GM06990 (cell line): ENCODE measurements around the gene FXYD6.

ENCODE experiments used
- DNase-seq: peaks from one replicate; pipeline ENCODE4 v3.0.0-alpha.2; 2011; ENCODE audit not compliant: insufficient read length; ENCODE audit errors: extremely low read depth
- H3K27me3 ChIP-seq: replicated peaks from 2 replicates; pipeline ENCODE4 v1.6.0; 2011; ENCODE audit warnings: low read length; ENCODE audit not compliant: control insufficient read depth, insufficient read depth
- H3K36me3 ChIP-seq: 2 replicates; pipeline ENCODE4 v1.5.1; 2011; ENCODE audit warnings: low read length; ENCODE audit not compliant: control insufficient read depth, insufficient read depth
- H3K4me3 ChIP-seq: replicated peaks from 2 replicates; pipeline ENCODE4 v1.5.1; 2011; ENCODE audit warnings: low read depth, mild to moderate bottlenecking, control low read depth, low read length
- TF ChIP-seq, protein P1 (sequence below): IDR thresholded peaks from 2 replicates; pipeline ENCODE4 v1.5.1; 2011; ENCODE audit warnings: low read length, control low read depth, mild to moderate bottlenecking, inconsistent platforms; ENCODE audit not compliant: insufficient read depth, poor library complexity, severe bottlenecking

FXYD6 gene

DNA sequence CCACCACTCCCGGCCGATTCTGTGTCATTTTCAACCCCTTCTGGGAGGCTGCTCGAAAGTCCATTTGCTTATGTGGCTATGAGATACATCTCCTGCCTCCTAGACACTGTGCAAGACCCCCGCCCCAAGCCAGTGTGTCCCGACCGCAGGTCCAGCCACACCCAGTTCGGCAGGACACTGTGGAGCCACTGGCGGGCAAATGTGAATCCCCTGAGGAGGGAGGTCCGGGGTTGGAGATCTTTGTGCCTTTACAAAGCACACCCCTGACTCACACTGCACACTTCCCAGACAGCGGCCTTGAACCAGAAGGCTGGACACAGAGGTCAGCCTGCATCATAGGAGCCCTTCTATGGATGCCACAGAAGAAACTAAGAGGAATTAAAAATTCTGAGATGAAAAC, 17.4 kb downstream of the FXYD6 start:
- Histone ChIP-seq H3K36me3 (no peaks in the 10 kb centered on the region), H3K27me3 (peaks cover 3% of the 10 kb centered on the region), H3K4me3 (no peak overlapping the region)
- DNase-seq: no peak
- TF ChIP-seq, protein P1, sequence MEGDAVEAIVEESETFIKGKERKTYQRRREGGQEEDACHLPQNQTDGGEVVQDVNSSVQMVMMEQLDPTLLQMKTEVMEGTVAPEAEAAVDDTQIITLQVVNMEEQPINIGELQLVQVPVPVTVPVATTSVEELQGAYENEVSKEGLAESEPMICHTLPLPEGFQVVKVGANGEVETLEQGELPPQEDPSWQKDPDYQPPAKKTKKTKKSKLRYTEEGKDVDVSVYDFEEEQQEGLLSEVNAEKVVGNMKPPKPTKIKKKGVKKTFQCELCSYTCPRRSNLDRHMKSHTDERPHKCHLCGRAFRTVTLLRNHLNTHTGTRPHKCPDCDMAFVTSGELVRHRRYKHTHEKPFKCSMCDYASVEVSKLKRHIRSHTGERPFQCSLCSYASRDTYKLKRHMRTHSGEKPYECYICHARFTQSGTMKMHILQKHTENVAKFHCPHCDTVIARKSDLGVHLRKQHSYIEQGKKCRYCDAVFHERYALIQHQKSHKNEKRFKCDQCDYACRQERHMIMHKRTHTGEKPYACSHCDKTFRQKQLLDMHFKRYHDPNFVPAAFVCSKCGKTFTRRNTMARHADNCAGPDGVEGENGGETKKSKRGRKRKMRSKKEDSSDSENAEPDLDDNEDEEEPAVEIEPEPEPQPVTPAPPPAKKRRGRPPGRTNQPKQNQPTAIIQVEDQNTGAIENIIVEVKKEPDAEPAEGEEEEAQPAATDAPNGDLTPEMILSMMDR: no peak

DNA sequence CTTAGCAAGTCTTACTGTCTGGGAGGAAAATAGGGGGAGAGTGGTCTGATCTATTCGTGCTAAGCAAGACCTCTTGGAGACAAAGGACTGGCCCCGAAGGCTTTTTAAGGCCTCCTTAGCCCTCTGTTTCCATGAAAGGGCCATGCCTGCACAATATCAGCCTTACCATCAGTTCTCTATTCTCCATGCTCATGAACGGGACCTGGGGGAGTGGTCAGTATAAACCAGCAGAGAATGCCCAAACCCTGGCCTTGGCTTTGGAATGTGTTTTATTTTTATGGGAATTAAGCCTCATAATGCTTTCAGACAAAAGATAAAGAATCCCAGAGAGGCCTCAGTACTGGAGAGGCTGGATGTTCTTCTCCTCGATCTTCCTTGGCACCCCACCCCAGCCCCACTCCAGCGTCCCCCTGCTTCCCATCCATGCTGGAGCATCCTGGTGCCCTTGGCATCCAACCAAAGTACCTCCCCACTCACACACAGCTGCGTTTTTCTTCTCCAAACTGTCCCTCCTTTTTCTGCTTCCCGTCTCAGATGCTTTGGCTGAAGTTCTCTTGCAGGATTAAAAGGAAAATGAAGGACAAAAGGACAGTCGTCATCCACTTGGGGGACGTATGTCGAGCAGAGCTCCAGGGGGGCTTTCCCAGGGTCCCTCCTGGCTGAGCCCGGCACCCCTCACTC, 18.6 kb downstream of the FXYD6 start:
- TF ChIP-seq, protein P1: no peak
- H3K4me3 ChIP-seq: no peak overlapping the region
- H3K27me3 ChIP-seq: peaks cover 3% of the 10 kb centered on the region
- H3K36me3 ChIP-seq: no peaks in the 10 kb centered on the region
- DNase-seq: no peak

DNA sequence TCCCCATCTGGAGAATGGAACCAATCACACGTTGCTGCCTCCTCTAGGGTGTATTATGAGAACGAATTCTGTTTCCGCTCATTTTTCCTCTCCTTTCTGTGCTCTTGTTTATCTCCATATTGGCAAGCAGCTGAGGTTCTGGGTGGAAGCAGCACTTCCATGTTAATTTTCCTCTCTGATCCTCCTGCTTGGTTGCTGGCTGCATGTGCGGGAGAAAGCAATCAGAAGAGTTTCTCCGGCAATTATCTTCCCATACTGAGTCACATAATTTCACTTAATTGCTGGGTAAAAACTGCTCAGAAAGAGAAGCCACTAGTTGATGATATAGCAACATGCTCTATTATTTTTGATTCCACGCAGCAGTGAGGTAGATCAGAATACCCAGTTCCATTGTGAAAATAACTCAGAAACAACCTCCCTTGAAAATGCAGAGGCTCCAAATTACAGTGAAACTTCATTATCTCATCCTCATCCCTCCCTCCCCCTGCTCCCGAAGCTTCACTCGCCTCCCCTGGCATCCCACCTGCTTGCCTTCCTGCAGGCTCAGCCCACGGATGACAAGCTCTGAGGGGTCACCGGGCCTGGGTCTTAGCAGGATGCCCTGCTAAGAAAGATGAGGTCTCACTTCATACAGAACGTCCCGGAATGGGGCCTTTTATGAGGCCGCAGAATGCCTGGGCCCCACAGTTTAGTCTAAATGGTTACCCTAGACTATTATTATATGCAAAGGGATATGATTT, 20.4 kb downstream of the FXYD6 start:
- TF ChIP-seq, protein P1: no peak
- Histone ChIP-seq H3K27me3 (peaks cover 2% of the 10 kb centered on the region; the same call in 1 of the 2 replicates), H3K36me3 (no peaks in the 10 kb centered on the region), H3K4me3 (no peak overlapping the region)
- no peak for DNase-seq

DNA sequence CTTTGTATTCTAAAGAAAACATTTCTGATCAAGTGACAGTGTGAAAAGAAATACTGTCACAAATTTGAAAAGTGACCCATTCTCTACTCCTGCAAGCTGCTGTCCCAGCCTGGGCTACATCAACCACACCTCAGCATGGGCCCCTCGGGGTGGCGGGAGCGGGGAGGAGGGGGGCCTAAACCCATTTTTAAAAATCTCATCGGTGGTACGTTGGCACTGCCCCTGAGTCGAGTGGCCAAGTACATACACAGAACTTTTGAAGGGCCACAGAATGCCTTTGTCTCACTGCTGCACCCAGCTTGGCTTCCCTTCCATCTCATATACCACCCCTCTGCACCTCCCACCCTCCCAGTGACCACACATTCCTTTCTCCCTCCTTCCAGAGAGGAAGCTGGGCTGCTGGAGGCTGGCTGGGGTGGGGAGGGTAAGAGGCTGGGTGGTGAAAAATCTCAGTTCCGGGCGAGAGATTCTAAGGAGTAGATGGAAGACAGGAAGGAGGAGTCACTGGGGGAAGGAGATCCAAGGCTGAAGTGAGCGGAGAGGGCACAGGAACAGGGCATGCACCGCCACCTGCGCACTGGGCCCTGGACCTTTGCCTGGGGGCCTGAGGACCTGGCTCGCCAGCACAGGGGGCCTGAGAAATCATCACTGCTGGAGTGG, 21.1 kb downstream of the FXYD6 start:
- Histone ChIP-seq H3K4me3 (no peak overlapping the region), H3K27me3 (peaks cover 2% of the 10 kb centered on the region; the same call in 1 of the 2 replicates), H3K36me3 (no peaks in the 10 kb centered on the region)
- TF ChIP-seq, protein P1: no peak
- DNase-seq: no peak

DNA sequence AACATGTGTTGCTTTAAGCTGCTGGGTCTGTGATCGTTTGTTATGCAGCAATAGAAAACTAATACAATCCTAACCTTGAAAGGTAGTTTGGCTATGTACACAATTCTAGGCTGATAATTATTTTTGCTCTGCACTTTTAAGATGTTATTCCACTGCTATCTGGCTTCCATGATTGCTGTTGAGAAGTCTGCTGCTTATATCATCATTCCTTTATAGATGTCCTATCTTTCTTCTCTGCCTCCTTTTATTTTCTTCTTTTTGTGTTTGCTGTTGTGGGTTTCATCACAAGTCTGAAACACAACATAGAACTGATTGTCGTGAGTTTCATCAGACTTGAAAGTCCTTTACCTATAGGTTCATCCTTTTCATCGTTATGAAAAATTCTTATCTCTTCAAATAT, 24.1 kb downstream of the FXYD6 start:
- DNase-seq: no peak
- TF ChIP-seq, protein P1: no peak
- H3K27me3 ChIP-seq: no peaks in the 10 kb centered on the region
- H3K4me3 ChIP-seq: no peak overlapping the region
- H3K36me3 ChIP-seq: no peaks in the 10 kb centered on the region
